BLaER1 (cell line): ENCODE measurements around the gene EMC8.
A peak's percentile ranks its signal among the peaks of the same experiment; 100 is the strongest.

Experiments used
- H3K27ac ChIP-seq: shearing (Covaris generic); formaldehyde crosslinking; 2 replicates; pipeline ENCODE4 v1.8.1; 2022
- H3K27me3 ChIP-seq: shearing (Covaris generic); formaldehyde crosslinking; 2 replicates; pipeline ENCODE4 v1.8.1; 2022
- H3K36me3 ChIP-seq: shearing (Covaris generic); formaldehyde crosslinking; 2 replicates; pipeline ENCODE4 v1.8.1; 2022
- H3K4me1 ChIP-seq: shearing (Covaris generic); formaldehyde crosslinking; 2 replicates; pipeline ENCODE4 v1.8.1; 2022
- H3K4me2 ChIP-seq: shearing (Covaris generic); formaldehyde crosslinking; 2 replicates; pipeline ENCODE4 v1.8.1; 2022
- H3K4me3 ChIP-seq: shearing (Covaris generic); formaldehyde crosslinking; 2 replicates; pipeline ENCODE4 v1.8.1; 2022
- H3K9ac ChIP-seq: shearing (Covaris generic); formaldehyde crosslinking; 2 replicates; pipeline ENCODE4 v1.8.1; 2022
- H3K9me3 ChIP-seq: shearing (Covaris generic); formaldehyde crosslinking; 2 replicates; pipeline ENCODE4 v1.8.1; 2022
- H4K20me1 ChIP-seq: shearing (Covaris generic); formaldehyde crosslinking; 2 replicates; pipeline ENCODE4 v1.8.1; 2022
- Cebpa-rat ChIP-seq: shearing (Covaris generic); IDR thresholded peaks from 2 replicates; pipeline ENCODE4 v1.8.1; 2022

Gene EMC8

DNA sequence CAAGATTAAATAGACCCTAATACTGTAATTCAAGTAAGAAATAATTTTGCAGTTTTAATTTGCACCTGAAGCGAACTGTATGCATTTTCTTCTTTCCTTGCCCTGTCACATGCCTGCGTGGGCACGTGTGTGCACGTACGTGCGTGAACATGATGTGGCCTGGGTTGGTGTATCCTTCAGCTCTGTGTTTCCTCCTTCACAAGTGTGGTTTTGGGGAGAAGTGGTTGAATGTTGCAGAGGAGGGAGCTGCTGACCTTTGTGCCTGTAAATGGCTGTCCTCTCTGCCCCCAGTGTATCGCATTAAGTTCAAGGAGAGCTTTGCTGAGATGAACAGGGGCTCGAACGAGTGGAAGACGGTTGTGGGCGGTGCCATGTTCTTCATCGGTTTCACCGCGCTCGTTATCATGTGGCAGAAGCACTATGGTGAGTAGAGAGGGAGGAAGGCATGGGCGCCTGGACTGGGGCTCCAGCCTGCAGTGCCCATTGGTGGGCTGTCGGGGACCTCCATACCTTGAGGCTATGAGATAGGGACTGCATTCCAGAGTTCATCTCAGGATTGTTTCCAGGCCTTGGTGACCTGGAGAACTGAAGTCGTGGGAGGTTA, 6.2 kb upstream of the EMC8 start:
- TF ChIP-seq Cebpa-rat, result no peak
- Histone ChIP-seq H4K20me1 (peaks cover 59% of the 10 kb centered on the region), H3K4me1 (peaks cover 20% of the 10 kb centered on the region), H3K27ac (no peak overlapping the region), H3K36me3 (peaks cover 65% of the 10 kb centered on the region), H3K9me3 (peaks cover 4% of the 10 kb centered on the region; the same call in 1 of the 2 replicates), H3K4me3 (no peak overlapping the region), H3K4me2 (no peak overlapping the region), H3K27me3 (no peaks in the 10 kb centered on the region), H3K9ac (no peak overlapping the region)

DNA sequence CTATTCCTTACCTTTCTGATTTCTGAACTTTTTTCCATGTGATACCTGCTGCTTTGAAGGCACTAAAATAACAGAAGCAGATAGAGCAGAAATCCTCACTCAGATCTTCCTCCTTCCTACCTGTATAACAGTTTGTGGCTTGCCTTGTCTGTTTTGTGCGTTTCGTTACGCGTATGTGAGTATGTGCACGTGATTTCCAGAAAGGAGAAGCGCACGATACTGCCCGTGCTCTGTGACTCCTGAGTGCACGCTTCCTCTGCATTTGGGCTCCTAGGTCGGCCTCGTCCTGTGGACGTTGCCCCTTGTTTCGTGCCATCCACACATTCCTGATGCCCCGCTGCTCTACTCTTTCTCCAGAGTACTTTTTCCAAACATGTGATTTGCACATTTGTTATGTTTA, 4.2 kb upstream of the EMC8 start:
- peaks cover 73% of the 10 kb centered on the region for H4K20me1 ChIP-seq
- H3K4me1 ChIP-seq, result peaks cover 18% of the 10 kb centered on the region
- TF ChIP-seq Cebpa-rat, result no peak
- H3K9ac ChIP-seq, result peak overlapping the region; percentile 10; the same call in 1 of the 2 replicates
- no peak overlapping the region for H3K27ac ChIP-seq
- no peak overlapping the region for H3K4me2 ChIP-seq
- H3K9me3 ChIP-seq, result peaks cover 4% of the 10 kb centered on the region; the same call in 1 of the 2 replicates
- no peaks in the 10 kb centered on the region for H3K27me3 ChIP-seq
- H3K4me3 ChIP-seq, result no peak overlapping the region
- H3K36me3 ChIP-seq, result peaks cover 65% of the 10 kb centered on the region

DNA sequence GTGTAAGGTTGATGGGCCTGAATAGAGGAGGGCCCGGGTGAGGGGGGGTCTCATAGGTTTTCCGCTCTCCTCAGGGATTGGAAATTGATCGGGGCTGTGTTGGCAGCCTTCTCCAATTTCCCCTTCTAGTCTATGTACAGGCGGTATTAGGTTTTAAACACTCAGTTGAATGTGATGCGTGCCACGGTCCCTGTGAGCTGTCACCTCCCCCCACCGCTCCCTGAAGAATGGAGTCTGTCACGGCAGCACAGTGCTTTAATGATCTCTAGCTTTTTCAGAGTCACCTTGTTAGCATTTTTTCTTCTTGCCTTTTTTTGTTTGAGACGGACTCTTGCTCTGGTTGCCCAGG, 951 bp upstream of the EMC8 start:
- Histone ChIP-seq H4K20me1 (peaks cover 90% of the 10 kb centered on the region), H3K27ac (peak overlapping the region; percentile 94), H3K4me1 (peaks cover 28% of the 10 kb centered on the region), H3K9ac (peak overlapping the region; percentile 96), H3K4me2 (peak overlapping the region; percentile 99), H3K9me3 (no peaks in the 10 kb centered on the region), H3K36me3 (peaks cover 67% of the 10 kb centered on the region), H3K27me3 (no peaks in the 10 kb centered on the region), H3K4me3 (peak overlapping the region; percentile 84)
- TF ChIP-seq Cebpa-rat, result no peak

DNA sequence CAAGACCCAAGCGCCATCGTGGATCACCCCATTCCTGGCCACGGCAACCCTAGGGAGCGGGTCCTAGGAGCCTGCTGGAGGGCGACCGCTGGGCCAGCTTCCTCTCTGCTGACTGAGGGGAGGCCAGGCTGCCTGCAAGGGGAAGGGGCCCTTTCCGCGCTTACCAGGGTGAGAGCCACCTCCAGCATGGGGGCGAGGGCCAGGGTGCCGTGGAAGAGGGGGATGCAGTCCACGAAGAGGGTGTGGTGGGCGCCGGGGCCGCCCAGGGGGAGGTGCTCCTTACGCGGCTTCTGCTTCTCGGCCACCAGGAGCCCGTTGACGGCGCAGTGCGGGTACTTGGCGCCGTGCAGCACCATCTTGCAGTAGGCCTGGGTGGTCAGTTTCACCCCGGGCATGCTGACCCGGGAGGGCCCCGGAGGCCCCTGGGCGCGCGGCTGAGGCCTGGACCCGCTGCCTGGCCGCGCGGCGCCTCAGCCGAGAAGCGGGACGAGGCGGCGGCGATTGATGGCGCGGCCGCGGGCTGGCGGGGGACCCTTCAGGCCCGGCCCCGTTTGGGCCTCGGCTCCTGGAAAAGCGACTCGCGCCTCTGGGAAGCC, 345 bp downstream of the EMC8 start:
- peaks cover 28% of the 10 kb centered on the region for H3K4me1 ChIP-seq
- peak overlapping the region; percentile 99 for H3K4me2 ChIP-seq
- H3K27me3 ChIP-seq, result no peaks in the 10 kb centered on the region
- peaks cover 94% of the 10 kb centered on the region for H4K20me1 ChIP-seq
- no peaks in the 10 kb centered on the region for H3K9me3 ChIP-seq
- H3K4me3 ChIP-seq, result peak overlapping the region; percentile 84
- H3K9ac ChIP-seq, result peak overlapping the region; percentile 96
- no peak for TF ChIP-seq Cebpa-rat
- H3K27ac ChIP-seq, result peak overlapping the region; percentile 94
- H3K36me3 ChIP-seq, result peaks cover 67% of the 10 kb centered on the region

DNA sequence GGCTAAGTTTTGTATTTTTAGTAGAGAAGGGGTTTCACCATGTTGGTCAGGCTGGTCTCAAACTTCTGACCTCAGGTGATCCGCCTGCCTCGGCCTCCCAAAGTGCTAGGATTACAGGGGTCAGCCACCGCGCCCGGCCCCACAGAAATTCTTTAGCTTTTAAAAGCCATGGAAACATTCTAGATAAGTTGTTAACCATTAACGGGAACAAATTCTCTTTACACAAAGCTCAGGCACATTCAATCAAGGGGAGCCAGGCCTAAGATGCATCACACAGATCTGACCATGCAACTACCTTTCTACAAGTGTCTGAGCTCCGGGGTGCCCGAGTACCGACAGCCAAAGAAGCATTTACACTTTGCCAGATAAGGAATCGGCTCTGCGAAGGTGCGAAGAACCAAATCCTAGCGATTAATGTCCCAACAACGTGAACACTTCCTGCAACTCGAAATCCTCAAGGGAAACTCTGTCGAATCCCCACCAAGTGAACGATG, 1.0 kb downstream of the EMC8 start:
- peaks cover 67% of the 10 kb centered on the region for H3K36me3 ChIP-seq
- H4K20me1 ChIP-seq, result peaks cover 94% of the 10 kb centered on the region
- peak overlapping the region; percentile 94 for H3K27ac ChIP-seq

DNA sequence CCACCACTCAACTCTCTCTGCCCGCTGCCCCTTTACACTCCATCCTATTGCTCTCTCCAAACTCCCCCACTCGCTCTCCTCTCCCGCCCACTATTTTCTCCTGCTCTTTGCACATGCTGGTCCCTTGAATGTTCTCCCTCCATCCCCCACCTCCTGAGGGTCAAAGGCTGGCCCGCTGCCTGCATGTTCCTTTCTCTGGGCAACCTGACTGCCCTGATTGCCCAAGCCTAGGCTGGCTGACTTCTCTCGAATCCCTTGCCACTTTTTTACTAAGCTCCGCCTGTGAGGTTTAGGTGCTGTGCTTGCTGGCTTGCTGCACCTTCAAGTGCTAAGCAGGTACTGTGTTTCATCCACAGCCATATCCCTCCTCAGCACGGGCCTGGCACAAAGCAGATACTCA, 2.7 kb downstream of the EMC8 start:
- no peak overlapping the region for H3K9ac ChIP-seq
- H3K4me1 ChIP-seq, result peaks cover 27% of the 10 kb centered on the region
- H3K4me3 ChIP-seq, result no peak overlapping the region
- no peak overlapping the region for H3K4me2 ChIP-seq
- no peaks in the 10 kb centered on the region for H3K9me3 ChIP-seq
- peaks cover 94% of the 10 kb centered on the region for H4K20me1 ChIP-seq
- no peak overlapping the region for H3K27ac ChIP-seq
- peaks cover 67% of the 10 kb centered on the region for H3K36me3 ChIP-seq
- no peaks in the 10 kb centered on the region for H3K27me3 ChIP-seq
- TF ChIP-seq Cebpa-rat, result no peak

More for the DNA sequence above, 1.0 kb downstream of the EMC8 start:
- Histone ChIP-seq H3K27me3 (no peaks in the 10 kb centered on the region), H3K9ac (peak overlapping the region; percentile 96), H3K9me3 (no peaks in the 10 kb centered on the region), H3K4me3 (peak overlapping the region; percentile 84), H3K4me1 (peaks cover 28% of the 10 kb centered on the region), H3K4me2 (peak overlapping the region; percentile 99)
- no peak for TF ChIP-seq Cebpa-rat

DNA sequence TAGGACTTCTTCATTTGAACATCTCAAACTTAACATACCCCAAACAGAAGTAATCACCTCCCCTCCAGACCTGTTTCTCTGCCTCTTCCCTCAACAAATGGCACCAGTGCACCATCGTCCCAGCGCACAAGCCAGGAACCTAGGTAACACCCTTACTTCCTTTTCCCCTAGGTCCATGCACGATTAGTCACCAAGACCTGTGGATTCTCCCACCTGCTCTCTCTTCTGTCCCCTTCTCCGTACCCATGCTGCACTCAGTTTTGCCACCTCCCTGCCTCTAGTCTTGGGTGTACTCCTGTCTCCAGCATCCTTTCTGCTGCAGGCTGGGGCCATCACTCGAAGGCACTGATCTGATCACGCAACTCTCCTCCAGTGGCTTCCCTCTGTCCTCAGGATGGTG, 3.2 kb downstream of the EMC8 start:
- peaks cover 23% of the 10 kb centered on the region for H3K4me1 ChIP-seq
- H3K4me3 ChIP-seq, result no peak overlapping the region
- no peaks in the 10 kb centered on the region for H3K9me3 ChIP-seq
- H3K27ac ChIP-seq, result no peak overlapping the region
- TF ChIP-seq Cebpa-rat, result no peak
- peaks cover 94% of the 10 kb centered on the region for H4K20me1 ChIP-seq
- H3K4me2 ChIP-seq, result no peak overlapping the region
- H3K36me3 ChIP-seq, result peaks cover 67% of the 10 kb centered on the region
- H3K27me3 ChIP-seq, result no peaks in the 10 kb centered on the region
- no peak overlapping the region for H3K9ac ChIP-seq

DNA sequence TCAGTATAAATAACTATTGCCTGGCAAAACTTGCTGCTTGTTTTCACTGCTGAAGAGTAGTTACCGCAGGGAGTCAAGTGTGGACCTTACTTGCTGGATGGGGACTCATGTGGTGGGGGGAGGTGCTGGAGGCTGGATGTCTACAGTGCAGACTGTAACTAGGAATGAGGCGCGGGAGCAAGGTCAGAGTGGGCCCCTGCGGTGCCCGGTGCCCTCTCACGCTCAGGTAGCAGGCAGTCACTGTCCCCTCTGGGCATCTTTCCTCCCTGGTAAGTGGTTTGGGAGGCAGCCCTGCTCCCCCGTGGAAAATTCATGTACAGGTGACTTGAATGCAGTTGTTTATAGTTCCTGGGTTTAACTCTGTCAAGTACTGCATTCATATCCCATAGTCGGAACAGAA, 4.6 kb downstream of the EMC8 start:
- Histone ChIP-seq H3K27ac (no peak overlapping the region), H3K4me2 (no peak overlapping the region), H3K4me1 (peaks cover 12% of the 10 kb centered on the region), H3K27me3 (no peaks in the 10 kb centered on the region), H4K20me1 (peaks cover 95% of the 10 kb centered on the region), H3K4me3 (no peak overlapping the region), H3K9me3 (no peaks in the 10 kb centered on the region), H3K9ac (peak overlapping the region; percentile 8; the same call in 1 of the 2 replicates), H3K36me3 (peaks cover 77% of the 10 kb centered on the region)
- TF ChIP-seq Cebpa-rat, result no peak

DNA sequence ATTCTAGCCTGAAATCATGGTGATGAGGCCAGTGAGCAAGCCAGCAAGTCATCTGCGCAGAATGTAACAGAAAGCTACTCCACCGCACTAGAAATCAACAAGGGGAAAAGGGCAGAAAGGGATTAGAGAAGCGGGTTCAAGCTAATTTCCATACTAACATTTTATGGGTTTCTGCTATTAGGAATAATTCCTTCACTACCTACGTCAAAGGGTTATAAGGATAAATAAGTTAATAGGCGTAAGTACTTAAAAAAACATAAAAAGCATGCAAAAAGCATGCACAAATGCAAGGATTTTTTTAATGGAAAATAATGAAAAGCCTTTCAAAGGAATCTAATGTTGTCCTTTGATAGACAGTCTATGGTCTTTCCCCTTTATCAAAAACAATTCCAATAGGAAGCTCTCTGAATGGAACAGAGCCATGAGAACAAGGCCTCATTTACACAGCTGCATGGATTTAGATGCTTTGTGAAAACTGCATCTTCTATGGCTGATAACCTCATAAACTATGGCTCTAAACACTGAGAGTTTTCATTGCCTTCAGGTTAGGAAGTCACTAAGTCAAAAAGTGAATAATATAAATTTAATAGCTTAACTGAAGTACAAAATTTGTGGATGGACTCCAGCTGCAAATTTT, 5.6 kb downstream of the EMC8 start:
- Histone ChIP-seq H3K4me2 (no peak overlapping the region), H3K4me1 (peaks cover 12% of the 10 kb centered on the region), H3K36me3 (peaks cover 86% of the 10 kb centered on the region), H3K27ac (no peak overlapping the region), H3K27me3 (no peaks in the 10 kb centered on the region), H4K20me1 (peaks cover 100% of the 10 kb centered on the region), H3K9ac (no peak overlapping the region), H3K9me3 (no peaks in the 10 kb centered on the region), H3K4me3 (no peak overlapping the region)
- no peak for TF ChIP-seq Cebpa-rat

DNA sequence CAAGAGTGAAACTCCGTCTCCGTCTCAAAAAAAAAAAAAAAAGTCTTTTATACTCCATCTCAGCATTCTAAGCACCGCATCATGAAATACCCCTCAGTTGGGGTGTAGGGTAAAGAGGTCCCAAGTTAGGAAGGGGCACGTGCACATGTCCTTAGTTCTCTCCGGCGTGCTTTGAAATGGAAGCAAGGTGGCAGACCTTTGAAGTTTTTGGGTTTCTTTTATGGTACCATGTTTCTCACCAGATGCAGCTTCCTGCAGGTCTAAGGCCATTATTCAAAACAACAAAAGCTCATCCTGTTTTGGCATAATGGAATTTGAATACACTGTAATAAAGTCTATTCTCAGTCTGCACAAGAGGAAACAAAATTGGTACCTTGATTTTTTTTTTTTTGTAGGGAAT, 9.6 kb downstream of the EMC8 start:
- peaks cover 98% of the 10 kb centered on the region for H3K36me3 ChIP-seq
- no peak for TF ChIP-seq Cebpa-rat
- H3K27ac ChIP-seq, result no peak overlapping the region
- H3K4me2 ChIP-seq, result no peak overlapping the region
- no peak overlapping the region for H3K9ac ChIP-seq
- peaks cover 99% of the 10 kb centered on the region for H4K20me1 ChIP-seq
- no peak overlapping the region for H3K4me3 ChIP-seq
- no peaks in the 10 kb centered on the region for H3K9me3 ChIP-seq
- no peaks in the 10 kb centered on the region for H3K27me3 ChIP-seq
- no peaks in the 10 kb centered on the region for H3K4me1 ChIP-seq
